SK-N-SH (cell line): ENCODE data around the gene AFF3. TPM values are rescaled to one million over a fixed set of nuclear protein-coding genes. Genes with fewer than 3 reads are reported as not detected.
A peak's percentile ranks its signal among the peaks of the same experiment; 100 is the strongest.

Experiments used
- CTCF ChIA-PET: fragments of 300-600, 350-600 bp; formaldehyde crosslinking; extraction: SDS; loops from one replicate; lab custom pipeline; 2021; lab: Yijun Ruan, JAX
- POLR2A ChIA-PET: fragments of 350-600 bp; sonication (Branson Sonifier 250); formaldehyde crosslinking; extraction: SDS; loops from one replicate; lab custom pipeline; 2020; ENCODE audit warnings: antibody characterized with exemption, inconsistent platforms; lab: Yijun Ruan, JAX
- DNase-seq: peaks from one replicate; pipeline ENCODE4 v3.0.0; 2012
- H2AFZ ChIP-seq: fragments of 200-600 bp; sonication (generic); 2 replicates; pipeline ENCODE4 v1.8.1; 2016; ENCODE audit warnings: antibody characterized with exemption, mild to moderate bottlenecking, low read depth
- H3F3A ChIP-seq: fragments of 200-600 bp; sonication (generic); replicated peaks from 2 replicates; pipeline ENCODE3; 2016; ENCODE audit warnings: antibody characterized with exemption, mild to moderate bottlenecking; ENCODE audit not compliant: insufficient read depth
- H3K27ac ChIP-seq, 2 experiments: fragments of 200-500 bp in 1 of 2; fragments of 200-600 bp in 1 of 2; sonication (Bioruptor generic) in 1 of 2; sonication (generic), shearing (Covaris generic) in 1 of 2; 2 replicates each; pipeline versions ENCODE4 v1.5.1 to v1.6.1; 2014 to 2016; ENCODE audit warnings: low read depth in 2 of 2, inconsistent platforms in 1 of 2, low read length in 1 of 2, mild to moderate bottlenecking in 1 of 2, mixed read lengths in 1 of 2
- H3K27me3 ChIP-seq: fragments of 200-600 bp; sonication (generic), shearing (Covaris generic); 2 replicates; pipeline ENCODE4 v1.6.1; 2016; ENCODE audit warnings: mixed run types; ENCODE audit not compliant: insufficient read depth
- H3K36me3 ChIP-seq, 2 experiments: fragments of 200-500 bp in 1 of 2; fragments of 200-600 bp in 1 of 2; sonication (Bioruptor generic) in 1 of 2; sonication (generic) in 1 of 2; replicated peaks in 1 of 2; 2 replicates each; pipeline versions ENCODE3 to v1.5.1; 2014 to 2016; ENCODE audit warnings: low read length in 1 of 2, mild to moderate bottlenecking in 1 of 2; ENCODE audit not compliant: insufficient read depth in 2 of 2, control insufficient read depth in 1 of 2
- H3K4me1 ChIP-seq, 2 experiments: fragments of 200-500 bp in 1 of 2; fragments of 200-600 bp in 1 of 2; sonication (Bioruptor generic) in 1 of 2; sonication (generic), shearing (Covaris generic) in 1 of 2; 2 replicates each; pipeline versions ENCODE4 v1.5.1 to v1.6.1; 2014 to 2016; ENCODE audit warnings: low read depth in 1 of 2, low read length in 1 of 2, mixed run types in 1 of 2; ENCODE audit not compliant: insufficient read depth in 2 of 2, control insufficient read depth in 1 of 2
- H3K4me2 ChIP-seq: fragments of 200-600 bp; sonication (generic), shearing (Covaris generic); 2 replicates; pipeline ENCODE4 v1.6.1; 2017; ENCODE audit warnings: mixed run types
- H3K4me3 ChIP-seq, 2 experiments: fragments of 200-500 bp in 1 of 2; fragments of 200-600 bp in 1 of 2; sonication (Bioruptor generic) in 1 of 2; sonication (generic), shearing (Covaris generic) in 1 of 2; 2 replicates each; pipeline versions ENCODE4 v1.5.1 to v1.8.1; 2014 to 2016; ENCODE audit warnings: low read depth in 2 of 2, inconsistent platforms in 1 of 2, low read length in 1 of 2, mild to moderate bottlenecking in 1 of 2, mixed read lengths in 1 of 2, moderate library complexity in 1 of 2
- H3K79me2 ChIP-seq: fragments of 200-600 bp; sonication (generic); 2 replicates; pipeline ENCODE4 v1.8.1; 2017; ENCODE audit warnings: mild to moderate bottlenecking; ENCODE audit not compliant: insufficient read depth
- H3K9ac ChIP-seq: fragments of 200-600 bp; sonication (generic); 2 replicates; pipeline ENCODE4 v1.6.1; 2017; ENCODE audit warnings: mixed run types
- H3K9me2 ChIP-seq: fragments of 200-600 bp; sonication (generic); 2 replicates; pipeline ENCODE4 v1.6.1; 2017; ENCODE audit warnings: mixed run types
- H3K9me3 ChIP-seq: fragments of 200-600 bp; sonication (generic); 2 replicates; pipeline ENCODE4 v1.6.1; 2017; ENCODE audit warnings: mixed run types, mild to moderate bottlenecking, moderate library complexity
- H4K20me1 ChIP-seq: fragments of 200-600 bp; sonication (generic); 2 replicates; pipeline ENCODE4 v1.6.1; 2017; ENCODE audit warnings: mild to moderate bottlenecking, mixed run types; ENCODE audit not compliant: insufficient read depth
- EP300 ChIP-seq, 2 experiments: IDR thresholded peaks; 2 replicates each; pipeline versions ENCODE4 v1.4.0 to v1.6.1; 2012; ENCODE audit warnings: borderline replicate concordance in 1 of 2, low read depth in 1 of 2, low read length in 1 of 2
- FOXJ3 ChIP-seq: sonication (generic); formaldehyde crosslinking; IDR thresholded peaks from 2 replicates; pipeline ENCODE4 v1.5.1; 2020; ENCODE audit warnings: mild to moderate bottlenecking, missing genetic modification reagents
- FOXM1 ChIP-seq: IDR thresholded peaks from 2 replicates; pipeline ENCODE4 v1.4.0; 2012; ENCODE audit warnings: low read depth, mild to moderate bottlenecking
- JUND ChIP-seq: IDR thresholded peaks from 2 replicates; pipeline ENCODE4 v1.4.0; 2012
- MXI1 ChIP-seq: IDR thresholded peaks from 2 replicates; pipeline ENCODE4 v1.6.1; 2012; ENCODE audit warnings: mild to moderate bottlenecking, low read depth, low read length, improper control_type of control experiment
- NFIC ChIP-seq: IDR thresholded peaks from 2 replicates; pipeline ENCODE4 v1.4.0; 2012; ENCODE audit warnings: borderline replicate concordance
- NRF1 ChIP-seq: IDR thresholded peaks from 2 replicates; pipeline ENCODE4 v1.6.1; 2012; ENCODE audit warnings: low read depth, mild to moderate bottlenecking, low read length
- RAD21 ChIP-seq: IDR thresholded peaks from 2 replicates; pipeline ENCODE4 v1.6.1; 2012; ENCODE audit warnings: mild to moderate bottlenecking, low read length
- RCOR1 ChIP-seq: fragments of 150-350 bp; IDR thresholded peaks from 2 replicates; pipeline ENCODE4 v1.6.1; 2017; ENCODE audit warnings: antibody characterized with exemption, low read length
- TAF1 ChIP-seq: IDR thresholded peaks from 2 replicates; pipeline ENCODE4 v1.6.1; 2012; ENCODE audit warnings: low read depth, mild to moderate bottlenecking, low read length, moderate library complexity, borderline replicate concordance
- USF1 ChIP-seq: IDR thresholded peaks from 2 replicates; pipeline ENCODE4 v1.4.0; 2012; ENCODE audit warnings: low read depth, borderline replicate concordance
- YY1 ChIP-seq: IDR thresholded peaks from 2 replicates; pipeline ENCODE4 v1.4.0; 2012; ENCODE audit warnings: low read depth, mild to moderate bottlenecking
- ZBTB33 ChIP-seq: IDR thresholded peaks from 2 replicates; pipeline ENCODE4 v1.4.0; 2012; ENCODE audit warnings: low read depth, borderline replicate concordance
- WGBS: methylation state at CpG from one replicate; pipeline ENCODE4 v1.1.6; 2017; ENCODE audit warnings: low lambda C conversion rate; 5-methylcytosine and 5-hydroxymethylcytosine counted together
- polyA plus RNA-seq, 3 experiments: library from polyadenylated mRNA; depleted of rRNA; stranded (reverse); fragments of >200 nt; gene quantifications; 2 replicates each; pipeline ENCODE4 v1.2.3, GENCODE V29; 2012

AFF3 gene
- polyA plus RNA-seq, 1 of the 3 experiments (the other 2 are of a cell fraction) = 0.36 TPM

- H3K9ac ChIP-seq = no peak overlapping the region
- no peak for DNase-seq
- H3K4me2 ChIP-seq = no peak overlapping the region
- H3K4me1 ChIP-seq = peaks cover 0 to 26% of the 10 kb centered on the region in 2 experiments; a peak in 2 of 4 replicates
- ChIA-PET CTCF (interaction anchor here (1.4 to 1.8 kb wide), 3 partner anchors 76 to 593 kb away, joined by 3 to 7 read pairs (median 4); no protein-coding TSS in a partner anchor), POLR2A (no interaction called here)
- no peaks in the 10 kb centered on the region for H4K20me1 ChIP-seq
- H3K27ac ChIP-seq = peak overlapping the region in 1 of 2 experiments; percentile 41; a peak in 2 of 4 replicates
- no peaks in the 10 kb centered on the region for H3K9me2 ChIP-seq
- TF ChIP-seq MXI1 = no peak
- no peaks in the 10 kb centered on the region for H3K79me2 ChIP-seq
- WGBS = 74% methylated on average over 13 of the region's 13 CpGs
- no peak overlapping the region for H3K4me3 ChIP-seq
- H3K9me3 ChIP-seq = no peaks in the 10 kb centered on the region
- H3K27me3 ChIP-seq = no peaks in the 10 kb centered on the region
- H2AFZ ChIP-seq = no peak overlapping the region
- no peaks in the 10 kb centered on the region for H3F3A ChIP-seq
- H3K36me3 ChIP-seq = no peaks in the 10 kb centered on the region
Measured at GRCh38 chr2:99648906-99649789, 493.2 kb downstream of the AFF3 start.

- no peak for TF ChIP-seq NFIC
- TF ChIP-seq RAD21 = peak; percentile 32
- TF ChIP-seq, all 33 proteins: peak for 1
- CTCF ChIA-PET = interaction anchor here (1.4 to 1.8 kb wide), 3 partner anchors 77 to 594 kb away, joined by 3 to 7 read pairs (median 4); no protein-coding TSS in a partner anchor
- Histone ChIP-seq H3K9me2 (no peaks in the 10 kb centered on the region), H3K36me3 (no peaks in the 10 kb centered on the region), H3K4me1 (peaks cover 0 to 34% of the 10 kb centered on the region in 2 experiments; a peak in 2 of 4 replicates), H3K27me3 (no peaks in the 10 kb centered on the region), H3K4me2 (no peak overlapping the region), H2AFZ (no peak overlapping the region), H3K27ac (peak overlapping the region in 1 of 2 experiments; percentile 36; a peak in 1 of 4 replicates), H3K4me3 (no peak overlapping the region), H3F3A (no peaks in the 10 kb centered on the region), H3K9ac (no peak overlapping the region), H3K9me3 (no peaks in the 10 kb centered on the region), H3K79me2 (no peaks in the 10 kb centered on the region), H4K20me1 (no peaks in the 10 kb centered on the region)
- 60% methylated on average over 4 of the region's 4 CpGs for WGBS
- POLR2A ChIA-PET = no interaction called here
- no peak for DNase-seq
Measured at GRCh38 chr2:99648178-99648844, 494.1 kb downstream of the AFF3 start.

GRCh38 chr2:99645960-99646359, 496.4 kb downstream of the AFF3 start:
- DNase-seq = no peak
- TF ChIP-seq RCOR1 = no peak
- no peak for TF ChIP-seq YY1
- TF ChIP-seq FOXM1 = no peak
- TF ChIP-seq FOXJ3 (CRISPR knock-in tag) = no peak
- TF ChIP-seq ZBTB33 = no peak
- no peak for TF ChIP-seq EP300 (IDR thresholded peaks at IDR 0.05; ENCODE audit: borderline replicate concordance in 1 of 2, low read depth in 1 of 2, low read length in 1 of 2)
- TF ChIP-seq JUND = no peak
- no peak for TF ChIP-seq USF1
- TF ChIP-seq TAF1 = no peak
- no peak for TF ChIP-seq NRF1
- no peak overlapping the region for H2AFZ ChIP-seq
- no peaks in the 10 kb centered on the region for H3K9me2 ChIP-seq
- no peaks in the 10 kb centered on the region for H3K79me2 ChIP-seq
- 73% methylated on average over 2 of the region's 2 CpGs for WGBS
- no peaks in the 10 kb centered on the region for H3K27me3 ChIP-seq
- H3K4me3 ChIP-seq = no peak overlapping the region
- no peak overlapping the region for H3K9ac ChIP-seq
- POLR2A ChIA-PET = no interaction called here
- peak overlapping the region in 1 of 2 experiments; percentile 28; a peak in 1 of 4 replicates for H3K27ac ChIP-seq
- no peaks in the 10 kb centered on the region for H3K9me3 ChIP-seq
- no peaks in the 10 kb centered on the region for H4K20me1 ChIP-seq
- CTCF ChIA-PET = no interaction called here
- H3K4me1 ChIP-seq = peaks cover 0 to 42% of the 10 kb centered on the region in 2 experiments; a peak in 2 of 4 replicates
- no peaks in the 10 kb centered on the region for H3K36me3 ChIP-seq
- no peak overlapping the region for H3K4me2 ChIP-seq
- no peaks in the 10 kb centered on the region for H3F3A ChIP-seq
